HUES64 (cell line): Measurements from ENCODE around the gene IL3.

ENCODE experiments used
- H3K27ac ChIP-seq: 2 replicates; pipeline ENCODE4 v1.7.0; 2013; ENCODE audit warnings: low read depth, low read length, inconsistent platforms
- H3K27me3 ChIP-seq: 2 replicates; pipeline ENCODE4 v1.6.1; 2013; ENCODE audit warnings: mild to moderate bottlenecking, low read length; ENCODE audit not compliant: insufficient read depth
- H3K36me3 ChIP-seq: 2 replicates; pipeline ENCODE4 v1.6.1; 2013; ENCODE audit warnings: mild to moderate bottlenecking, low read length; ENCODE audit not compliant: insufficient read depth
- H3K4me1 ChIP-seq: 2 replicates; pipeline ENCODE4 v1.6.1; 2013; ENCODE audit warnings: mild to moderate bottlenecking, low read length, moderate library complexity; ENCODE audit not compliant: insufficient read depth
- H3K4me3 ChIP-seq: 2 replicates; pipeline ENCODE4 v1.5.1; 2013; ENCODE audit warnings: mild to moderate bottlenecking, low read length, moderate library complexity
- H3K9ac ChIP-seq: 2 replicates; pipeline ENCODE4 v1.6.1; 2013; ENCODE audit warnings: mild to moderate bottlenecking, low read depth, low read length
- H3K9me3 ChIP-seq: 2 replicates; pipeline ENCODE4 v1.6.1; 2013; ENCODE audit warnings: low read depth, low read length; ENCODE audit not compliant: insufficient read depth
- WGBS: fragments of 150-250, 120-280 bp; methylation state at CpG from one replicate; pipeline ENCODE4 v1.1.7; 2013; ENCODE audit warnings: missing lambda C conversion rate; 5-methylcytosine and 5-hydroxymethylcytosine counted together

IL3 gene

DNA sequence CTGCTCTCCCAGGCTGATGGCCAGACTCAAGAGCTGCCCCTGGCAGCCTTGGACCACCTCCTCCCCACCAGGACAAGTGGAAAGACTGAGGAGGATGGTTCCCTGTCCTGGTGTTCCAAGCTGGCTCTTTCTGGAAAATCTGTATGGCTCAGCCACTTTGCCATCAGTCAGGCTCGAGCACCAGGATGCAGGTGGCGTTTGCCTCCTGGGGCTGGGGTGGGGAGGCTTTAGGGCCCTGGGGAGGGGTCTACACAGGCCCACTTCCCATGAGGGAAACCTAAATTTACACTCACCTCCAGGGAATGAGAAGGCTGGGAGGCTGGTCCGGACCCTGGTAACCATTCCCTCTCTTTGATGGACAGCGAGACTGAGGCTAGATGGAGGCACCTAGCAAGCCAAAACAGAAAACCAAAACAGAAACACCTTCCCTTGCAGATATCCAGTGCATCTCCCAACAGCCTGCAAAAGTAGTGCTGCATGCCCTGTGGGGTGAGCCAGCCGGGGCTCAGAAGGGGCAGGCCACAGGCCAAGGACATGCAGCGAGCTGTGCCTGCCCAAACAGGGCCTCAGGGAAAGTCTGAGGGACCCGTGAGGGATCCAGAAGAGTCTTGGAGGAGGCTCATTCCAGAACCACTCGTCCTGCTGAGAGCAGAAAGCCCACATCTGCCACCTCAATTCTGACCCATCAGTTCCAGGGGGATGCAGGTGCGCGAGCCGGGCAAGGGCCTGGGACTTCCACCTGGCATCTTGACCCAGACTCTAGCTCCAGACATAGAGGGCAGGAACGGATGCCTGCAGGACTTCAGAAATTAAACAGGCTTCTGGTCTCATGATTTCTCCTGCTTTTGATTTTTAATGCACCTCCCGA is 7.7 kb downstream of the IL3 start:
- Histone ChIP-seq H3K36me3 (no peaks in the 10 kb centered on the region), H3K4me3 (no peak overlapping the region), H3K4me1 (no peaks in the 10 kb centered on the region), H3K27ac (no peak overlapping the region), H3K9me3 (no peaks in the 10 kb centered on the region), H3K27me3 (no peaks in the 10 kb centered on the region), H3K9ac (no peak overlapping the region)
- 90% methylated on average over 13 of the region's 13 CpGs for WGBS

DNA sequence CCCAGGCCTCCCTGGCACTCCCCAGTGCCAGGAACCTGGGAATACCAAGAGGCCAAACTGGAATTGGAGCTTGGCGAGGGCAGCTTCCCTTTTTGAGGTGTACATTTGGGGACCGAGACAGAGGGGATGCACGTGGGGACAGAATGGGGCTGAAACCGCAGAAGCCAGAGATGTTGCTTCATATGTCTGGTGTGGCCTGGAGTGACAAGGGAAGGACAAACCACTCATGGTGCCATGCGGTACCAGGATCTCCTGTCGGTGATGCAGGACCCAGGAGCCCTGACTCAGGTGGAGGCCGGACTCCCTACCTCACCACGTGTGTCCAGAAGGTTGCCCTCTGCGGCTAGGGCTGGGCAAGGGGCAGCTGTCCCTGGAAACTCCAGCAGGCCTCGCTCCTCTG is 9.1 kb downstream of the IL3 start:
- Histone ChIP-seq H3K9ac (no peak overlapping the region), H3K27me3 (no peaks in the 10 kb centered on the region)

DNA sequence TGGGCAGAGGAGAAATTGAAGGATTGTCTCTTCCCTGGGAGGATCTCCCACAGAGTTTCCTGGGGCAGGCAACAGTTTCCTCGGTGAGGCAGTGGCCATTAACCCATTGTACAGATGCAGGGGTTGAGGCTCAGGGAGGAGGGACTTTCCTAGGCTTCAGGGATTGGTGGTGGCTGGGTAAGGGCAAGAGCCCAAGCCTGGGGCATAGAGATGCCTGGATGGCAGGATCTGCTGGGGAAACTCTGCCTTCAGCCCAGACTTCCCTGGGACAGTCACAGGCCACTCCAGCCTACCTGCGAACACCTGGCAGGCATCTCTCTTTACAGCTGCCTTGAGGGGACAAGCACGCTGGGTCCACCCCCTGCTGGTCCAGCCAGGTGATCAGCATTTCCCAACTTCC is 9.5 kb downstream of the IL3 start:
- WGBS = 92% methylated on average over 3 of the region's 3 CpGs
- H3K9ac ChIP-seq = no peak overlapping the region
- no peaks in the 10 kb centered on the region for H3K27me3 ChIP-seq
- no peak overlapping the region for H3K27ac ChIP-seq
- no peaks in the 10 kb centered on the region for H3K9me3 ChIP-seq
- no peaks in the 10 kb centered on the region; the same call in 1 of the 2 replicates for H3K4me1 ChIP-seq
- H3K36me3 ChIP-seq = no peaks in the 10 kb centered on the region
- H3K4me3 ChIP-seq = no peak overlapping the region

More for the DNA sequence above, 9.1 kb downstream of the IL3 start:
- H3K9me3 ChIP-seq = no peaks in the 10 kb centered on the region
- no peak overlapping the region for H3K27ac ChIP-seq
- no peaks in the 10 kb centered on the region for H3K36me3 ChIP-seq
- 94% methylated on average over 10 of the region's 10 CpGs for WGBS
- no peaks in the 10 kb centered on the region; the same call in 1 of the 2 replicates for H3K4me1 ChIP-seq
- no peak overlapping the region for H3K4me3 ChIP-seq

DNA sequence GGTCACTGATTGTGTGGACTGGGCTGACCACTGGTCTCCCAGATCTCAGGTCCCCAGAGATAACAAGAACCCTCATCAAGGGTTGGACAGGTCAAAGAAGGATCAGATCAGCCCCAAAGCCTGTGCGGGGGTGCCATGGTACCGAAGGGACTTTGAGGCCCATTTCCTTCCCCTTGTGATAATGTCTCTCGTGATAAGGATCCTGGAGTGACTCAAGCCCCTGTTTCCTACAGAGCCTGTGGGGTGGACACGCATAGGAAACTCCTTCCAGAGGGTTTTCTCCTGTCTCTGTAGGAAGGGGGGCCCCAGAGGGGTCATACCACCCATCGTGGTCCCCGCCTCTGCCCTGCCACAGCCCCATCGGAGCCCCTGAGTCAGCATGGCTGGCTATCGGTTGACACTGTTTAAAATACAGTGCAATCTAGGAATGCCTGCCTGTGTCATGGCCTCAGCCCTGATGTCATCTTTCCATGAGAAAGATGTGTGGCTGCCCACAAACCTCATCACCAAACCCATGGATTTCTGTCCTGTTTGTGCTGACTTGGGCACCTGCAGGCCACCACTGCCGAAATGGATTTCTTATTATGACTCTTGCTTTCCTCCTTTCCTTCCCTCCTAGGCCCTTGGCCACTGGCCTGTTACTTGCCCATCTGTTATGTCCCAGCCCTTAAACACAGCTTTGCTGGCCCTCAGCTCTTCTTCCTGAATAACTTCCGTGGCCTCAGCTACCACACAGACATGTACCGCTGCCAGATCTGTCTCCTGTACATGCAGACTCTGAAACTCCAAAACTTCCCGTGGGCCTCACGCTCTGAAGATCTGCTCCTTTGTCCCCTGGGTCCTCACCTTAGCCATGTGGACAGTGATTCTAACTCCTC is 10.2 kb downstream of the IL3 start:
- Histone ChIP-seq H3K36me3 (no peaks in the 10 kb centered on the region), H3K9me3 (no peaks in the 10 kb centered on the region), H3K27me3 (no peaks in the 10 kb centered on the region), H3K4me3 (no peak overlapping the region), H3K4me1 (no peaks in the 10 kb centered on the region; the same call in 1 of the 2 replicates), H3K9ac (no peak overlapping the region), H3K27ac (no peak overlapping the region)
- WGBS = 93% methylated on average over 13 of the region's 13 CpGs

DNA sequence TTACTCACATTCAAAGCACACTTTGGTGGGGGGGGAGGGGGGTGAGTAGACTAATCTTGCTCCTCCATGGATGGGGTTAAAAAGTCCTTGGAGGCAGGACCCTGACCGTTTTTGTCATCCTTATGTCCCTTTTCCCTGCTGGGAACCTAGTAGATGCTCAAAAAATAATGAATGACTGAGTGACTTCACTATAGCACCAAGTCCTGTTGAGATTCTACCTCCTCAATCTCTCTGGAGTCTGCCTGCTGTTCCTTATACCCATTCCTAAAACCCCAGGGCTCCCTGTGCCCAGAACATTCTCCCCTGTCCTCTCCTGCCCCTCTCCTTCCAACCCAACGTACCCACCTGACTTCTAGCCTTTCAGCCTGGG is 10.9 kb downstream of the IL3 start:
- 84% methylated on average over 2 of the region's 2 CpGs for WGBS
- Histone ChIP-seq H3K4me1 (no peaks in the 10 kb centered on the region; the same call in 1 of the 2 replicates), H3K9me3 (no peaks in the 10 kb centered on the region), H3K4me3 (no peak overlapping the region), H3K9ac (no peak overlapping the region), H3K27ac (no peak overlapping the region), H3K36me3 (no peaks in the 10 kb centered on the region), H3K27me3 (no peaks in the 10 kb centered on the region)

DNA sequence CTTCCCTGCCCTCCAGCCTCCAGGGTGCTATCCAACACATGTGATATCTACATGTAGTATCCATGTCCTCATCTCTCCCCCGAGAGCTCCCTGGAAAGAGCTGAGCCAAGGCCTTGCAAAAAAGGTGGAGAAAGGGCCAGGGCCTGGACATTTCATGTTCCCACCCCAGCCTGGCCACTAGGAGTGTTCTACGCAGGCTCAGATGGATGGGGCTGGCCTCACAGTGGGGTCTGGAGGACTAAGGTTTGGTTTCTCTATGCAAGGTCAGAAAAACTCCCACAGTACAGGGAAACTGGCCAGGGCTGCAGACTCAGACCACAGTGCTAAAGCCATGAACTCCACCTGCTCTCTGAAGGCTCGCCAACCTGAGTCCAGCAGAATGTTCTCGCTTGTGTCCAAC is 11.6 kb downstream of the IL3 start:
- H3K4me1 ChIP-seq = no peaks in the 10 kb centered on the region; the same call in 1 of the 2 replicates
- H3K9ac ChIP-seq = no peak overlapping the region
- H3K27ac ChIP-seq = no peak overlapping the region
- no peak overlapping the region for H3K4me3 ChIP-seq
- no peaks in the 10 kb centered on the region for H3K9me3 ChIP-seq
- H3K27me3 ChIP-seq = no peaks in the 10 kb centered on the region
- 95% methylated on average over 4 of the region's 4 CpGs for WGBS
- no peaks in the 10 kb centered on the region for H3K36me3 ChIP-seq

DNA sequence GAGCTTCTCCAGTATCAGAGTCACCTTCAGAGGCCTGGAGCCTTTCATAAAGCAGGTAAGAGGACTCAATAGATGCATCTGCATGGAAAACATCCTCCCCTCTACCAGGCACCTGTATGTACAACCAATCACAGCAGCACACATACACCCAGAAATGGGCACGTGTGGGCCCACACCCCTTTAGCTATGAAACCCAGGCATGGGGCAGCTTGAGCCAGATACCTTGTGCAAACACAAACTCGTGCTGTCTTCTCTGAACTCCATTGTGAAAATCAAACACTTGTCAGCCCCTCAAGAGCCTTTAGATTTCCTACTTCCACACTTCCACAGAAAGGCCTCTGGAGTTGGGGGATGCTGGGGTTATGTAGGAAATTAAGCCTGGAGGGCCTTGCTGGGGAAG is 12.1 kb downstream of the IL3 start:
- Histone ChIP-seq H3K27ac (no peak overlapping the region), H3K9ac (no peak overlapping the region), H3K27me3 (no peaks in the 10 kb centered on the region), H3K4me3 (no peak overlapping the region), H3K9me3 (no peaks in the 10 kb centered on the region), H3K36me3 (no peaks in the 10 kb centered on the region), H3K4me1 (no peaks in the 10 kb centered on the region; the same call in 1 of the 2 replicates)
- WGBS = 83% methylated on average over 2 of the region's 2 CpGs

DNA sequence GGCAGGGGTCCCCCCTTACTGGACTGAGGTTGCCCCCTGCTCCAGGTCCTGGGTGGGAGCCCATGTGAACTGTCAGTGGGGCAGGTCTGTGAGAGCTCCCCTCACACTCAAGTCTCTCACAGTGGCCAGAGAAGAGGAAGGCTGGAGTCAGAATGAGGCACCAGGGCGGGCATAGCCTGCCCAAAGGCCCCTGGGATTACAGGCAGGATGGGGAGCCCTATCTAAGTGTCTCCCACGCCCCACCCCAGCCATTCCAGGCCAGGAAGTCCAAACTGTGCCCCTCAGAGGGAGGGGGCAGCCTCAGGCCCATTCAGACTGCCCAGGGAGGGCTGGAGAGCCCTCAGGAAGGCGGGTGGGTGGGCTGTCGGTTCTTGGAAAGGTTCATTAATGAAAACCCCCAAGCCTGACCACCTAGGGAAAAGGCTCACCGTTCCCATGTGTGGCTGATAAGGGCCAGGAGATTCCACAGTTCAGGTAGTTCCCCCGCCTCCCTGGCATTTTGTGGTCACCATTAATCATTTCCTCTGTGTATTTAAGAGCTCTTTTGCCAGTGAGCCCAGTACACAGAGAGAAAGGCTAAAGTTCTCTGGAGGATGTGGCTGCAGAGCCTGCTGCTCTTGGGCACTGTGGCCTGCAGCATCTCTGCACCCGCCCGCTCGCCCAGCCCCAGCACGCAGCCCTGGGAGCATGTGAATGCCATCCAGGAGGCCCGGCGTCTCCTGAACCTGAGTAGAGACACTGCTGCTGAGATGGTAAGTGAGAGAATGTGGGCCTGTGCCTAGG is 13.0 kb downstream of the IL3 start, which contains the start of gene CSF2:
Gene CSF2, plus strand, starts transcription at position 559 of the 783 bp plus-strand sequence. Its CDS starts 35 bp downstream, at position 594.
- H3K27ac ChIP-seq = no peak within 1 kb of the TSS
- H3K4me1 ChIP-seq = no peaks in the 10 kb centered on the region; the same call in 1 of the 2 replicates
- H3K4me3 ChIP-seq = no peak within 1 kb of the TSS
- WGBS = 92% methylated on average over 12 of the region's 12 CpGs
- no peak within 1 kb of the TSS for H3K9ac ChIP-seq
- H3K36me3 ChIP-seq = no peaks in the 10 kb centered on the region
- H3K9me3 ChIP-seq = no peaks in the 10 kb centered on the region
- no peaks in the 10 kb centered on the region for H3K27me3 ChIP-seq

DNA sequence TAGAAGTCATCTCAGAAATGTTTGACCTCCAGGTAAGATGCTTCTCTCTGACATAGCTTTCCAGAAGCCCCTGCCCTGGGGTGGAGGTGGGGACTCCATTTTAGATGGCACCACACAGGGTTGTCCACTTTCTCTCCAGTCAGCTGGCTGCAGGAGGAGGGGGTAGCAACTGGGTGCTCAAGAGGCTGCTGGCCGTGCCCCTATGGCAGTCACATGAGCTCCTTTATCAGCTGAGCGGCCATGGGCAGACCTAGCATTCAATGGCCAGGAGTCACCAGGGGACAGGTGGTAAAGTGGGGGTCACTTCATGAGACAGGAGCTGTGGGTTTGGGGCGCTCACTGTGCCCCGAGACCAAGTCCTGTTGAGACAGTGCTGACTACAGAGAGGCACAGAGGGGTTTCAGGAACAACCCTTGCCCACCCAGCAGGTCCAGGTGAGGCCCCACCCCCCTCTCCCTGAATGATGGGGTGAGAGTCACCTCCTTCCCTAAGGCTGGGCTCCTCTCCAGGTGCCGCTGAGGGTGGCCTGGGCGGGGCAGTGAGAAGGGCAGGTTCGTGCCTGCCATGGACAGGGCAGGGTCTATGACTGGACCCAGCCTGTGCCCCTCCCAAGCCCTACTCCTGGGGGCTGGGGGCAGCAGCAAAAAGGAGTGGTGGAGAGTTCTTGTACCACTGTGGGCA is 13.8 kb downstream of the IL3 start:
- Histone ChIP-seq H3K9ac (no peak overlapping the region), H3K36me3 (no peaks in the 10 kb centered on the region), H3K4me3 (no peak overlapping the region), H3K9me3 (no peaks in the 10 kb centered on the region), H3K27ac (no peak overlapping the region), H3K4me1 (no peaks in the 10 kb centered on the region; the same call in 1 of the 2 replicates), H3K27me3 (no peaks in the 10 kb centered on the region)
- 94% methylated on average over 7 of the region's 7 CpGs for WGBS
